Panc1 (cell line): Measurements from ENCODE around the gene U2SURP. TPM values are rescaled to one million over a fixed set of nuclear protein-coding genes. Genes with fewer than 3 reads are reported as not detected.

Experiments used
- ATAC-seq: fragments of 200-7000 bp; cut with Tn5 transposase; 2 replicates; pipeline ENCODE4 v1.9.1; 2020; ENCODE audit warnings: mild to moderate bottlenecking, moderate library complexity
- BruUV-seq: library from RNA; stranded (reverse); fragments of 400-500 nt; replicated peaks from 2 replicates; lab custom pipeline; 2021; lab: Mats Ljungman, UMichigan
- CTCF ChIA-PET: fragments of 300-600 bp; sonication (Branson Sonifier 250); formaldehyde crosslinking; loops from one replicate; lab custom pipeline; 2022; ENCODE audit warnings: antibody characterized with exemption; lab: Charles Lee
- POLR2A ChIA-PET: fragments of 300-600 bp; sonication (Branson Sonifier 250); formaldehyde crosslinking; loops from one replicate; lab custom pipeline; 2022; ENCODE audit warnings: antibody characterized with exemption; lab: Charles Lee
- DNase-seq: peaks from one replicate; pipeline ENCODE4 v3.0.0-alpha.2; 2010; ENCODE audit warnings: low read depth, low spot score
- H3K27ac ChIP-seq: 2 replicates; pipeline ENCODE4 v1.5.1; 2011; ENCODE audit warnings: mild to moderate bottlenecking, low read length, inconsistent platforms
- H3K27me3 ChIP-seq: fragments of 200-500 bp; sonication (Bioruptor generic); 2 replicates; pipeline ENCODE4 v1.6.0; 2014; ENCODE audit warnings: low read length, inconsistent platforms; ENCODE audit not compliant: control insufficient read depth, insufficient read depth
- H3K36me3 ChIP-seq: fragments of 200-500 bp; sonication (Bioruptor generic); 2 replicates; pipeline ENCODE4 v1.5.1; 2014; ENCODE audit warnings: inconsistent platforms, mild to moderate bottlenecking, low read length, moderate library complexity; ENCODE audit not compliant: control insufficient read depth, insufficient read depth
- H3K4me1 ChIP-seq: 2 replicates; pipeline ENCODE4 v1.5.1; 2011; ENCODE audit warnings: inconsistent platforms, mild to moderate bottlenecking, low read length, moderate library complexity; ENCODE audit not compliant: control insufficient read depth, insufficient read depth
- H3K4me3 ChIP-seq, 2 experiments: 2 replicates each; pipeline ENCODE4 v1.5.1; 2011 to 2012; ENCODE audit warnings: low read depth in 2 of 2, low read length in 2 of 2, mild to moderate bottlenecking in 2 of 2, inconsistent platforms in 1 of 2, moderate library complexity in 1 of 2
- H3K9me3 ChIP-seq: fragments of 200-500 bp; sonication (Bioruptor generic); 2 replicates; pipeline ENCODE4 v1.5.1; 2014; ENCODE audit warnings: low read depth, mild to moderate bottlenecking, inconsistent platforms, low read length, moderate library complexity; ENCODE audit not compliant: control insufficient read depth, insufficient read depth
- CTCF ChIP-seq: fragments of 450-650 bp; IDR thresholded peaks from 2 replicates; pipeline ENCODE4 v1.5.1; 2017; ENCODE audit warnings: mild to moderate bottlenecking
- POLR2AphosphoS5 ChIP-seq: IDR thresholded peaks from 2 replicates; pipeline ENCODE4 v1.6.1; 2012; ENCODE audit warnings: mild to moderate bottlenecking, low read depth, low read length, moderate library complexity
- REST ChIP-seq, 2 experiments: IDR thresholded peaks; 2 replicates each; pipeline ENCODE4 v1.6.1; 2011 to 2012; ENCODE audit warnings: low read depth in 2 of 2, control low read depth in 1 of 2, low read length in 1 of 2, mild to moderate bottlenecking in 1 of 2, moderate library complexity in 1 of 2; ENCODE audit not compliant: insufficient read depth in 1 of 2
- SIN3A ChIP-seq: IDR thresholded peaks from 2 replicates; pipeline ENCODE4 v1.6.1; 2012; ENCODE audit warnings: low read depth, mild to moderate bottlenecking, low read length, moderate library complexity, borderline replicate concordance; ENCODE audit not compliant: insufficient read depth
- TCF7L2 ChIP-seq: IDR thresholded peaks from 2 replicates; pipeline ENCODE4 v1.6.1; 2011; ENCODE audit warnings: mild to moderate bottlenecking, low read depth, low read length, inconsistent platforms
- in situ Hi-C: cut with HindIII; loops from 2 replicates; pipeline ENCODE4 v1.10.0; 2016; ENCODE audit warnings: low sequenced_read_pairs, low pct_unique_long_range_greater_than_20kb
- intact Hi-C: fragments of 100-400 bp; cut with micrococcal nuclease; formaldehyde crosslinking; loops from one replicate; pipeline ENCODE4 v1.10.0; 2022; ENCODE audit not compliant: unreplicated experiment
- total RNA-seq: library from RNA; stranded (reverse); gene quantifications from one replicate; pipeline ENCODE4 v1.2.1, GENCODE V29; 2021; ENCODE audit not compliant: unreplicated experiment

The U2SURP gene
- total RNA-seq, 1 experiment from 2014 or later = 135 TPM

- H3K36me3 ChIP-seq = no peaks in the 10 kb centered on the region
- BruUV-seq = no TSS peak
- ChIA-PET CTCF (no interaction called here), POLR2A (interaction anchor here (0.6 kb wide), 1 partner anchor 628 kb away, joined by 4 read pairs; no protein-coding TSS in a partner anchor)
- no peak overlapping the region for H3K4me3 ChIP-seq
- TF ChIP-seq SIN3A (no peak), POLR2AphosphoS5 (no peak), REST (IDR thresholded peaks at IDR 0.05; ENCODE audit: insufficient read depth in 1 of 2, low read depth in 2 of 2, low read length in 1 of 2) (no peak), CTCF (no peak), TCF7L2 (no peak)
- no peak for DNase-seq
- H3K27ac ChIP-seq = no peak overlapping the region
- H3K4me1 ChIP-seq = no peaks in the 10 kb centered on the region
- H3K9me3 ChIP-seq = no peaks in the 10 kb centered on the region
- no peak for ATAC-seq
- in situ Hi-C loops = no loop called here
- intact Hi-C loops = no loop called here
- peaks cover 29% of the 10 kb centered on the region for H3K27me3 ChIP-seq
These were observed 102.3 kb downstream of the U2SURP start for GRCh38 chr3:143103652-143104051.

- H3K27ac ChIP-seq = no peak overlapping the region
- no peak overlapping the region for H3K4me3 ChIP-seq
- DNase-seq (no peak), ATAC-seq (no peak)
- ChIA-PET CTCF (no interaction called here), POLR2A (no interaction called here)
- H3K36me3 ChIP-seq = no peaks in the 10 kb centered on the region
- peaks cover 25% of the 10 kb centered on the region for H3K27me3 ChIP-seq
- intact Hi-C loops (no loop called here), in situ Hi-C loops (no loop called here)
- BruUV-seq = no TSS peak
- H3K4me1 ChIP-seq = no peaks in the 10 kb centered on the region
- no peaks in the 10 kb centered on the region for H3K9me3 ChIP-seq
- TF ChIP-seq TCF7L2 (no peak), SIN3A (no peak), REST (IDR thresholded peaks at IDR 0.05; ENCODE audit: insufficient read depth in 1 of 2, low read depth in 2 of 2, low read length in 1 of 2) (no peak), CTCF (no peak), POLR2AphosphoS5 (no peak)
These were observed 103.8 kb downstream of the U2SURP start for GRCh38 chr3:143105170-143105569.
